SK-N-SH (cell line): Measurements from ENCODE around the gene GALC. TPM values are rescaled to one million over a fixed set of nuclear protein-coding genes. Genes with fewer than 3 reads are reported as not detected.

Experiments
- CTCF ChIA-PET: fragments of 300-600, 350-600 bp; formaldehyde crosslinking; extraction: SDS; loops from one replicate; lab custom pipeline; 2021; lab: Yijun Ruan, JAX
- POLR2A ChIA-PET: fragments of 350-600 bp; sonication (Branson Sonifier 250); formaldehyde crosslinking; extraction: SDS; loops from one replicate; lab custom pipeline; 2020; ENCODE audit warnings: antibody characterized with exemption, inconsistent platforms; lab: Yijun Ruan, JAX
- DNase-seq: peaks from one replicate; pipeline ENCODE4 v3.0.0; 2012
- H2AFZ ChIP-seq: fragments of 200-600 bp; sonication (generic); 2 replicates; pipeline ENCODE4 v1.8.1; 2016; ENCODE audit warnings: antibody characterized with exemption, mild to moderate bottlenecking, low read depth
- H3F3A ChIP-seq: fragments of 200-600 bp; sonication (generic); replicated peaks from 2 replicates; pipeline ENCODE3; 2016; ENCODE audit warnings: antibody characterized with exemption, mild to moderate bottlenecking; ENCODE audit not compliant: insufficient read depth
- H3K27ac ChIP-seq, 2 experiments: fragments of 200-500 bp in 1 of 2; fragments of 200-600 bp in 1 of 2; sonication (Bioruptor generic) in 1 of 2; sonication (generic), shearing (Covaris generic) in 1 of 2; 2 replicates each; pipeline versions ENCODE4 v1.5.1 to v1.6.1; 2014 to 2016; ENCODE audit warnings: low read depth in 2 of 2, inconsistent platforms in 1 of 2, low read length in 1 of 2, mild to moderate bottlenecking in 1 of 2, mixed read lengths in 1 of 2
- H3K27me3 ChIP-seq: fragments of 200-600 bp; sonication (generic), shearing (Covaris generic); 2 replicates; pipeline ENCODE4 v1.6.1; 2016; ENCODE audit warnings: mixed run types; ENCODE audit not compliant: insufficient read depth
- H3K36me3 ChIP-seq, 2 experiments: fragments of 200-500 bp in 1 of 2; fragments of 200-600 bp in 1 of 2; sonication (Bioruptor generic) in 1 of 2; sonication (generic) in 1 of 2; replicated peaks in 1 of 2; 2 replicates each; pipeline versions ENCODE3 to v1.5.1; 2014 to 2016; ENCODE audit warnings: low read length in 1 of 2, mild to moderate bottlenecking in 1 of 2; ENCODE audit not compliant: insufficient read depth in 2 of 2, control insufficient read depth in 1 of 2
- H3K4me1 ChIP-seq, 2 experiments: fragments of 200-500 bp in 1 of 2; fragments of 200-600 bp in 1 of 2; sonication (Bioruptor generic) in 1 of 2; sonication (generic), shearing (Covaris generic) in 1 of 2; 2 replicates each; pipeline versions ENCODE4 v1.5.1 to v1.6.1; 2014 to 2016; ENCODE audit warnings: low read depth in 1 of 2, low read length in 1 of 2, mixed run types in 1 of 2; ENCODE audit not compliant: insufficient read depth in 2 of 2, control insufficient read depth in 1 of 2
- H3K4me2 ChIP-seq: fragments of 200-600 bp; sonication (generic), shearing (Covaris generic); 2 replicates; pipeline ENCODE4 v1.6.1; 2017; ENCODE audit warnings: mixed run types
- H3K4me3 ChIP-seq, 2 experiments: fragments of 200-500 bp in 1 of 2; fragments of 200-600 bp in 1 of 2; sonication (Bioruptor generic) in 1 of 2; sonication (generic), shearing (Covaris generic) in 1 of 2; 2 replicates each; pipeline versions ENCODE4 v1.5.1 to v1.8.1; 2014 to 2016; ENCODE audit warnings: low read depth in 2 of 2, inconsistent platforms in 1 of 2, low read length in 1 of 2, mild to moderate bottlenecking in 1 of 2, mixed read lengths in 1 of 2, moderate library complexity in 1 of 2
- H3K79me2 ChIP-seq: fragments of 200-600 bp; sonication (generic); 2 replicates; pipeline ENCODE4 v1.8.1; 2017; ENCODE audit warnings: mild to moderate bottlenecking; ENCODE audit not compliant: insufficient read depth
- H3K9ac ChIP-seq: fragments of 200-600 bp; sonication (generic); 2 replicates; pipeline ENCODE4 v1.6.1; 2017; ENCODE audit warnings: mixed run types
- H3K9me2 ChIP-seq: fragments of 200-600 bp; sonication (generic); 2 replicates; pipeline ENCODE4 v1.6.1; 2017; ENCODE audit warnings: mixed run types
- H3K9me3 ChIP-seq: fragments of 200-600 bp; sonication (generic); 2 replicates; pipeline ENCODE4 v1.6.1; 2017; ENCODE audit warnings: mixed run types, mild to moderate bottlenecking, moderate library complexity
- H4K20me1 ChIP-seq: fragments of 200-600 bp; sonication (generic); 2 replicates; pipeline ENCODE4 v1.6.1; 2017; ENCODE audit warnings: mild to moderate bottlenecking, mixed run types; ENCODE audit not compliant: insufficient read depth
- EZH2phosphoT487 ChIP-seq: fragments of 200-600 bp; sonication (generic); IDR thresholded peaks from 2 replicates; pipeline ENCODE4 v1.6.1; 2017; ENCODE audit warnings: low read depth, mixed run types, mild to moderate bottlenecking, antibody characterized with exemption, moderate library complexity, borderline replicate concordance
- FOSL2 ChIP-seq: IDR thresholded peaks from 2 replicates; pipeline ENCODE4 v1.4.0; 2012; ENCODE audit warnings: low read depth, mild to moderate bottlenecking, moderate library complexity, borderline replicate concordance
- FOXM1 ChIP-seq: IDR thresholded peaks from 2 replicates; pipeline ENCODE4 v1.4.0; 2012; ENCODE audit warnings: low read depth, mild to moderate bottlenecking
- GABPA ChIP-seq: IDR thresholded peaks from 2 replicates; pipeline ENCODE4 v1.4.0; 2012; ENCODE audit warnings: low read depth, mild to moderate bottlenecking
- GATA2 ChIP-seq: sonication (generic); formaldehyde crosslinking; IDR thresholded peaks from 2 replicates; pipeline ENCODE4 v1.5.0; 2020; ENCODE audit warnings: mild to moderate bottlenecking, missing genetic modification reagents
- IRF3 ChIP-seq: fragments of 150-350 bp; IDR thresholded peaks from 2 replicates; pipeline ENCODE4 v1.6.1; 2016; ENCODE audit warnings: mild to moderate bottlenecking, low read depth, low read length
- JUND ChIP-seq: IDR thresholded peaks from 2 replicates; pipeline ENCODE4 v1.4.0; 2012
- MAX ChIP-seq: IDR thresholded peaks from 2 replicates; pipeline ENCODE4 v1.4.0; 2012; ENCODE audit warnings: low read depth
- MXI1 ChIP-seq: IDR thresholded peaks from 2 replicates; pipeline ENCODE4 v1.6.1; 2012; ENCODE audit warnings: mild to moderate bottlenecking, low read depth, low read length, improper control_type of control experiment
- NFIC ChIP-seq: IDR thresholded peaks from 2 replicates; pipeline ENCODE4 v1.4.0; 2012; ENCODE audit warnings: borderline replicate concordance
- NRF1 ChIP-seq: IDR thresholded peaks from 2 replicates; pipeline ENCODE4 v1.6.1; 2012; ENCODE audit warnings: low read depth, mild to moderate bottlenecking, low read length
- PBX3 ChIP-seq: IDR thresholded peaks from 2 replicates; pipeline ENCODE4; 2012
- POLR2AphosphoS5 ChIP-seq: IDR thresholded peaks from 2 replicates; pipeline ENCODE4 v1.6.1; 2012; ENCODE audit warnings: low read depth, low read length
- RAD21 ChIP-seq: IDR thresholded peaks from 2 replicates; pipeline ENCODE4 v1.6.1; 2012; ENCODE audit warnings: mild to moderate bottlenecking, low read length
- RCOR1 ChIP-seq: fragments of 150-350 bp; IDR thresholded peaks from 2 replicates; pipeline ENCODE4 v1.6.1; 2017; ENCODE audit warnings: antibody characterized with exemption, low read length
- RFX5 ChIP-seq: IDR thresholded peaks from 2 replicates; pipeline ENCODE4 v1.6.1; 2012; ENCODE audit warnings: mild to moderate bottlenecking, improper control_type of control experiment, low read length
- SIN3A ChIP-seq: IDR thresholded peaks from 2 replicates; pipeline ENCODE4 v1.6.1; 2012; ENCODE audit warnings: low read depth, mild to moderate bottlenecking, low read length, moderate library complexity, borderline replicate concordance
- SMC3 ChIP-seq: IDR thresholded peaks from 2 replicates; pipeline ENCODE4 v1.6.1; 2012; ENCODE audit warnings: low read depth, low read length, improper control_type of control experiment
- TAF1 ChIP-seq: IDR thresholded peaks from 2 replicates; pipeline ENCODE4 v1.6.1; 2012; ENCODE audit warnings: low read depth, mild to moderate bottlenecking, low read length, moderate library complexity, borderline replicate concordance
- TEAD4 ChIP-seq: IDR thresholded peaks from 2 replicates; pipeline ENCODE4 v1.4.0; 2012; ENCODE audit warnings: mild to moderate bottlenecking, borderline replicate concordance; ENCODE audit not compliant: insufficient read depth
- USF2 ChIP-seq: fragments of 150-350 bp; IDR thresholded peaks from 2 replicates; pipeline ENCODE4 v1.6.1; 2017; ENCODE audit warnings: antibody characterized with exemption, low read length, low read depth, borderline replicate concordance
- ZBTB33 ChIP-seq: IDR thresholded peaks from 2 replicates; pipeline ENCODE4 v1.4.0; 2012; ENCODE audit warnings: low read depth, borderline replicate concordance
- WGBS: methylation state at CpG from one replicate; pipeline ENCODE4 v1.1.6; 2017; ENCODE audit warnings: low lambda C conversion rate; 5-methylcytosine and 5-hydroxymethylcytosine counted together
- polyA plus RNA-seq, 3 experiments: library from polyadenylated mRNA; depleted of rRNA; stranded (reverse); fragments of >200 nt; gene quantifications; 2 replicates each; pipeline ENCODE4 v1.2.3, GENCODE V29; 2012

Gene GALC
- polyA plus RNA-seq, 1 of the 3 experiments (the other 2 are of a cell fraction), result 9.7 TPM

GRCh38 chr14:88030079-88030478 is 37.1 kb upstream of the GALC start:
- H3K79me2 ChIP-seq, result no peaks in the 10 kb centered on the region
- H3K36me3 ChIP-seq, result no peaks in the 10 kb centered on the region
- H3K9me2 ChIP-seq, result no peaks in the 10 kb centered on the region
- ChIA-PET POLR2A (no interaction called here), CTCF (interaction anchor here (0.6 to 0.9 kb wide), 2 partner anchors 17 to 261 kb away, joined by 3 read pairs; no protein-coding TSS in a partner anchor)
- H3K9ac ChIP-seq, result no peak overlapping the region
- H3K4me1 ChIP-seq, result no peaks in the 10 kb centered on the region
- no peak overlapping the region for H3K4me3 ChIP-seq
- no peak overlapping the region for H3K4me2 ChIP-seq
- no peaks in the 10 kb centered on the region for H4K20me1 ChIP-seq
- no peaks in the 10 kb centered on the region for H3F3A ChIP-seq
- 0% methylated on average over 1 of the region's 1 CpG for WGBS
- DNase-seq, result no peak
- H3K27ac ChIP-seq, result no peak overlapping the region
- no peak for TF ChIP-seq RFX5
- TF ChIP-seq TEAD4, result no peak
- no peak for TF ChIP-seq MXI1
- no peak for TF ChIP-seq JUND
- no peak for TF ChIP-seq FOSL2
- no peak for TF ChIP-seq SIN3A
- no peak for TF ChIP-seq USF2
- no peak for TF ChIP-seq GABPA
- TF ChIP-seq NFIC, result no peak
- no peak for TF ChIP-seq EZH2phosphoT487
- no peaks in the 10 kb centered on the region for H3K9me3 ChIP-seq
- no peak overlapping the region for H2AFZ ChIP-seq
- H3K27me3 ChIP-seq, result no peaks in the 10 kb centered on the region

GRCh38 chr14:88029500-88029899 is 36.5 kb upstream of the GALC start:
- CTCF ChIA-PET, result interaction anchor here (0.9 kb wide), 1 partner anchor 18 kb away, joined by 3 read pairs; no protein-coding TSS in a partner anchor
- DNase-seq, result no peak
- TF ChIP-seq NRF1, result no peak
- no peak for TF ChIP-seq RFX5
- TF ChIP-seq SIN3A, result no peak
- TF ChIP-seq TAF1, result no peak
- no peak for TF ChIP-seq MAX
- no peak for TF ChIP-seq GATA2 (CRISPR knock-in tag)
- no peak for TF ChIP-seq FOXM1
- no peak for TF ChIP-seq GABPA
- TF ChIP-seq USF2, result no peak
- no peak for TF ChIP-seq IRF3
- no peak for TF ChIP-seq PBX3
- TF ChIP-seq RAD21, result no peak
- TF ChIP-seq RCOR1, result no peak
- TF ChIP-seq ZBTB33, result no peak
- no peak for TF ChIP-seq MXI1
- TF ChIP-seq SMC3, result no peak
- no peak for TF ChIP-seq POLR2AphosphoS5
- TF ChIP-seq JUND, result no peak

More at GRCh38 chr14:88029500-88029899, 36.5 kb upstream of the GALC start:
- Histone ChIP-seq H3K4me1 (no peaks in the 10 kb centered on the region), H3K9me2 (no peaks in the 10 kb centered on the region), H2AFZ (no peak overlapping the region), H3K27me3 (no peaks in the 10 kb centered on the region), H3K36me3 (no peaks in the 10 kb centered on the region), H3K27ac (no peak overlapping the region), H3K9ac (no peak overlapping the region), H3F3A (no peaks in the 10 kb centered on the region), H3K4me2 (no peak overlapping the region), H4K20me1 (no peaks in the 10 kb centered on the region), H3K4me3 (no peak overlapping the region), H3K9me3 (no peaks in the 10 kb centered on the region), H3K79me2 (no peaks in the 10 kb centered on the region)
- 15% methylated on average over 2 of the region's 2 CpGs for WGBS
- POLR2A ChIA-PET, result no interaction called here
